Measurements from ENCODE around the gene CRELD2.

GRCh38 chr22:49951000-49951677, 32.7 kb downstream of the CRELD2 start:
- TF ChIP-seq CTCF (CRISPR knock-in tag; IDR thresholded peaks at IDR 0.05) (no peak), PRDM4 (CRISPR knock-in tag; IDR thresholded peaks at IDR 0.05; ENCODE audit: borderline replicate concordance) (no peak), POLR2A (IDR thresholded peaks at IDR 0.05; ENCODE audit: insufficient read depth in 1 of 2, low read depth in 2 of 2, low read length in 2 of 2) (no peak), EZH2 (conservative IDR thresholded peaks at IDR 0.05; ENCODE audit: low read depth, low read length) (no peak), FIP1L1 (IDR thresholded peaks at IDR 0.05; ENCODE audit: borderline replicate concordance, insufficient read depth, low read depth, low read length) (no peak), ZNF652 (CRISPR knock-in tag; IDR thresholded peaks at IDR 0.05; ENCODE audit: borderline replicate concordance, low read depth) (no peak), PHF8 (CRISPR knock-in tag; IDR thresholded peaks at IDR 0.05) (no peak), SMARCC2 (IDR thresholded peaks at IDR 0.05) (no peak), FOXK1 (CRISPR knock-in tag; IDR thresholded peaks at IDR 0.05; ENCODE audit: borderline replicate concordance, low read depth) (no peak), TCF12 (IDR thresholded peaks at IDR 0.05) (no peak), TCF12 (CRISPR knock-in tag; IDR thresholded peaks at IDR 0.05) (no peak), GFI1 (CRISPR knock-in tag; IDR thresholded peaks at IDR 0.05; ENCODE audit: borderline replicate concordance) (no peak; the same call in 1 of the 2 replicates), ZNF703 (CRISPR knock-in tag; IDR thresholded peaks at IDR 0.05; ENCODE audit: borderline replicate concordance) (no peak), SRSF1 (optimal IDR thresholded peaks at IDR 0.05; ENCODE audit: low read depth, low read length) (no peak)

All from HepG2 (cell line).